Measurements from ENCODE around the gene PIGL.

GRCh38 chr17:16215002-16215272 lies 2.1 kb upstream of the PIGL start:
- TF ChIP-seq CTCF (IDR thresholded peaks at IDR 0.05) (no peak), POLR2A (IDR thresholded peaks at IDR 0.05) (no peak)
